ENCODE measurements around the gene BACE1.

DNA sequence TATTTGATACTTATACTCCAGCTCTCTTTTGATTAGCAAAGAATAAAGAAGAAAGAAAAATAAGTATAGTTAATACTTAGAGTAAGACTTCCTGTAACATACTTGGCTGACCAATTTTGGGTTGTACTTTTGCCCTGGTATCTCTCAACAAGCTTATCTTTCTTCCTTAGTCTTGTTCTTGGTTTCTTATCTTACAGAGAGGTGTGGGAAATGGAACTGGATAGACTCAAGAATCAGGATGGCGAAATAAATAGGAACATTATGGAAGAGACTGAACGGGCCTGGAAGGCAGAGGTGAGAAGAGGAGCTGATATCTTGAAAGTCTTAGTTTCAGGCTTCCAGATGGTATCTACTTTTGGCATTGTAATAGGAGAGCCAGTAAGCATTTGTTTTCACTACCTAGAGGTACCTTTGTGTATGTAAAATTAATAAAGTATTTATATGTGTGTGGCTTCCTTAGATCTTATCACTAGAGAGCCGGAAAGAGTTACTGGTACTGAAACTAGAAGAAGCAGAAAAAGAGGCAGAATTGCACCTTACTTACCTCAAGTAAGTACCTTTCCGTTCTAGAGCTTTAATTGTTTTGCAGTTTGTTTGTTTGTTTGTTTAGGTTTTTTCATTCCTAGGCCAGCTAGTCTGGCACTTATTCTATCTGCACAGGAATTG is 36.2 kb downstream of the BACE1 start:
- TF ChIP-seq CTCF (IDR thresholded peaks at IDR 0.05) (no peak), FOXP4 (CRISPR knock-in tag; IDR thresholded peaks at IDR 0.05) (no peak), EMX1 (CRISPR knock-in tag; IDR thresholded peaks at IDR 0.05) (no peak), CREB1 (CRISPR knock-in tag; IDR thresholded peaks at IDR 0.05) (no peak), ETV6 (CRISPR knock-in tag; IDR thresholded peaks at IDR 0.05) (no peak), FOXK1 (CRISPR knock-in tag; IDR thresholded peaks at IDR 0.05) (no peak), ESRRA (CRISPR knock-in tag; IDR thresholded peaks at IDR 0.05; ENCODE audit: borderline replicate concordance) (no peak), FOXP1 (CRISPR knock-in tag; IDR thresholded peaks at IDR 0.05; ENCODE audit: borderline replicate concordance) (no peak), STAT6 (CRISPR knock-in tag; conservative IDR thresholded peaks at IDR 0.05; ENCODE audit: low read depth) (no peak)
- TF ChIP-seq, protein P1, sequence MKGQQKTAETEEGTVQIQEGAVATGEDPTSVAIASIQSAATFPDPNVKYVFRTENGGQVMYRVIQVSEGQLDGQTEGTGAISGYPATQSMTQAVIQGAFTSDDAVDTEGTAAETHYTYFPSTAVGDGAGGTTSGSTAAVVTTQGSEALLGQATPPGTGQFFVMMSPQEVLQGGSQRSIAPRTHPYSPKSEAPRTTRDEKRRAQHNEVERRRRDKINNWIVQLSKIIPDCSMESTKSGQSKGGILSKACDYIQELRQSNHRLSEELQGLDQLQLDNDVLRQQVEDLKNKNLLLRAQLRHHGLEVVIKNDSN (CRISPR knock-in tag; IDR thresholded peaks at IDR 0.05): no peak
- TF ChIP-seq, protein P2, sequence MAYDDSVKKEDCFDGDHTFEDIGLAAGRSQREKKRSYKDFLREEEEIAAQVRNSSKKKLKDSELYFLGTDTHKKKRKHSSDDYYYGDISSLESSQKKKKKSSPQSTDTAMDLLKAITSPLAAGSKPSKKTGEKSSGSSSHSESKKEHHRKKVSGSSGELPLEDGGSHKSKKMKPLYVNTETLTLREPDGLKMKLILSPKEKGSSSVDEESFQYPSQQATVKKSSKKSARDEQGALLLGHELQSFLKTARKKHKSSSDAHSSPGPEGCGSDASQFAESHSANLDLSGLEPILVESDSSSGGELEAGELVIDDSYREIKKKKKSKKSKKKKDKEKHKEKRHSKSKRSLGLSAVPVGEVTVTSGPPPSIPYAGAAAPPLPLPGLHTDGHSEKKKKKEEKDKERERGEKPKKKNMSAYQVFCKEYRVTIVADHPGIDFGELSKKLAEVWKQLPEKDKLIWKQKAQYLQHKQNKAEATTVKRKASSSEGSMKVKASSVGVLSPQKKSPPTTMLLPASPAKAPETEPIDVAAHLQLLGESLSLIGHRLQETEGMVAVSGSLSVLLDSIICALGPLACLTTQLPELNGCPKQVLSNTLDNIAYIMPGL (CRISPR knock-in tag; IDR thresholded peaks at IDR 0.05): no peak

Measured in WTC11 (cell line).